ENCODE measurements around the gene KCNN3.
A peak's percentile ranks its signal among the peaks of the same experiment; 100 is the strongest.
"Not testable (repeated sequence)": the region's sequence is repeated elsewhere in the genome, so short reads cannot be mapped to it uniquely, and the experiment has no call there.

KCNN3 gene

DNA sequence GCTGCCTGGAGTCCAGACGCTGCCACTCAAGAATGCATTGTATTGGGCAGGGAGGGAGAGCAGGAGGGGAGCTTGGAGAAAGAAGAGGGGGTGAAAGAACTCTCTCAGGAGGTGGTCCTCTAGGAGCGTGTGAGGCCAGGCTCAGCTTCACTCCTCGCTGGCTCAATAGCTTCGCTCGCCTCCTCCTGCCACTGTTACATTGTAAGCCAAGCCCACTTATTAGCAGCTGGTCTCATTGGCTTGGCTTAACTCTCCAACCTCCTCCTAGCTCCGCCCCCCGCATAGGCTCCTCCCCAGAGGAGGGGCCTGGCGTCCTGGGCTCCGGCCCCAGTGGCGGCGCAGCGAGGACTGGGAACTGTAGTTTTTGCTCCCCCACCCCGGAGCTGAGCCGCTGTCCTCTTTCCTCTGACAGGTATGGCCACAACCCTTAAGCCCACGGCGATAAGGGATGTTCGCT, at the start of gene KCNN3:
TSS of gene KCNN3 (minus strand) at position 167 of the 457 bp plus-strand sequence. CDS start 317 bp downstream, outside the sequence.
- DNase-seq = peak; percentile 93

DNA sequence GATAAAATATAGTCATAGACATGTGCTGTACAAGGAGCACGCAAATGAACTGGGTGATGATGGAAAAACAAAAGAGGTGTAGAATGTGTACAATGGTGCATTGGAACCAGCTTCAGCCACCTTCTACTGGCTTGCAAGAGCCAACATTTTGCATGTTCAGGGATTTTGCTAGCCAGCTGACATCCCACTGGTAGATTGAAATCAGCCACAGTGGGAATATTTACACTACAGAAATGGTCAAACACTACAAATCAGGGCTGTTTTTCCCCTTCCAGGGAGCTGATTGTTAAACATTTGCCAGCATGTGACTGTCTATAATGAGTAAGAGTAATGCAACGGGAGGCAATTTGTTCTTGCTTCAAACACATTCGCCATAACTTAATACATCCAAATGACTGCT, 43.2 kb upstream of the KCNN3 start:
- no peak for DNase-seq

DNA sequence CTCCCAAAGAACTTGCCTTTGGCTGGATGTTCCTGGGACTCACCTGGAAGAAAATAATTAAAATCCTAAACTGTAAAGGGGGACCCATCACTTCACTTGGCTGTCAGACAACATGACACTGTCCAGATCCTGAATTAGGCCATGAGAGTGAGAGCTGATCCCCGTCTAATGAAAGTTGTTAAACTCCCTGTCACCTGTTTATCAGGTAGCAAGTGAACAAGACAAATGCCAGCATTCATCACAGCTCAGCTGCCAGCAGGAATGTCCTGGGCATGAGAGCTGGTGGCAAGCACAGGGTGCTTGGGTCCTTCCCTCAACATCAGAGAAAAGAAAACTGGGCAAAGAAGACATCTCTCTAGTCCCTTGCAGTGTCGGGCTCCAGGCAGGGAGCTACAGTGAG, 42.7 kb upstream of the KCNN3 start:
- no peak for DNase-seq

DNA sequence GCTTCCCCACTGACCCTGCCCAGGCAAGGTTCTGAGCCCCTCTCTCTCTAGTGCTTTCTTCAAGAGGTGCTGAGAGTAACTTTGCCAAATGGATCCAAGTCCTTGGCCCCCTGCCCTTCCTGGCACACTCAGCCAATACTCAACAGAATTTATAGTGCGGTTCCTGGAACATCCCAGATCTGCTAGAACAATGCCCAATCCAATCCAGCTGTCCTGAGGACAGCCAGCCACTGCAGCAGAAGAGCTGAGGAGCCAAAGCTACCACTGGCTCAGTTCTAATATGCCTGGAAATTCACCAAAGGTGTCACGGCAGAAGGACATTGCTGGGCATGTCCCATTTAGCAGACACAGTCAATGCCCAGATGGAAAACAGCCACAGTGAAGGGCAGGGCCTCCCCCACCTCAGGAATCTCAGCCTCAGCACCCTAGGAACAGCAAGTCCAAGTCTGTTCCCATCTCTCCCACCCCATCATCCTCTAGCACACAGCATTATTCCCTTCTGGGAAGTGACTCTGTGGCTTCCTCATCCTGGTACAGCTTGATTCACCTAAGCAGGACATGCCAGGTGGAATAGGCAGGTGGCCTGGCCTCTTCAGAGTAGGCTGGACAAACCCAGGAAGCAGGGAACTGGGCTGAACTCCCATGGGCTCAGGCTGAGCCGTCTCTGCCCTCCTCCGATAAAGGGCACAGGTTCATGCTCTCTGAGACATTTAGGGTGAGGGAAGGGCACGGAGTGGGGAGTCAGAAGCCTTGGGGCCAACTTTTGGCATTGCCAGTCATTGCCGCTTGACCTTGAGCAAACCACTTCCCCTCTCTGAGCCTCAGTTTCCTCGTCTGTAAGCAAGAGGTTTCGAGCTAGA, 41.8 kb upstream of the KCNN3 start:
- no peak for DNase-seq

DNA sequence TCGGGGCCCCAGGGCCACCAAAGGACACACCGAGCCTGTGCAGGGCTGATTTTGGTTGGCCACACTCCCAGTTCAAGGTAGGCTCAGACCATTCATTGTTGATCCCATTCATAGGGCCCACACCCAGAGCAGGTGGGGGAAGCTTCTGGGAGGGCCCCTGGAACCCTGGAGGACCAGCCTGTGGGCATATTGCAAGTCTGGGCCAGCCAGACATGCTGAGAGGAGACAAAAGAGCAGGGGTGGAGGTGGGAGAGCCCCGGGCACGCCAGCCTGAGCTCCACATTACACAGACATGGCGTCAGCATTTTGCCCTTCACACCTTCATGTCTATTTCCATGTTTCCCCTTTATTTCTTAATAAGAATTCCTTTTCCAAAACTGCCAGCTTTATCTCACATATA, 40.8 kb upstream of the KCNN3 start:
- DNase-seq = no peak

DNA sequence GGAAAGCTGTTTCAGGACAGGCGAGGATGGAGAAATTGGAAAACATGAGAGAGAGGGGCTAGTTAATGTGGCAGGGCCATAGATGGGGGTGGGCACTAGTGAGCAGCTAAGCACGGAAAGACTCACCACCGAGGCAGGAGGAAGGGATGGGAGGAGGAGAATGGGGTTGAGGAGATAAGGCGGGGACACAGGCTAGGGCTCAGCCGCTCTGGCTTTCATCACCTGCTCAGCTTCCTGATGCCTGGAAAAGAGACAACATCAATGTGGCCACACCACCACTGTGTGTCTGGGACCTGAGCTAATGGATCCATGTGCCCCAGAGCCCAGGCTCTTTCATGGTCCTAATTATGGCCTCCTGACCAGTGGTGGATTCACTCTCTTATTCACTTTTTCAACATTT, 38.9 kb upstream of the KCNN3 start:
- DNase-seq = no peak

- not testable (repeated sequence) for DNase-seq
Observed at GRCh38 chr1:154908129-154908528, 38.0 kb upstream of the KCNN3 start.

- DNase-seq = no peak
Observed at GRCh38 chr1:154906621-154907081, 36.6 kb upstream of the KCNN3 start.

GRCh38 chr1:154902938-154903566, 33.0 kb upstream of the KCNN3 start:
- no peak for DNase-seq

DNA sequence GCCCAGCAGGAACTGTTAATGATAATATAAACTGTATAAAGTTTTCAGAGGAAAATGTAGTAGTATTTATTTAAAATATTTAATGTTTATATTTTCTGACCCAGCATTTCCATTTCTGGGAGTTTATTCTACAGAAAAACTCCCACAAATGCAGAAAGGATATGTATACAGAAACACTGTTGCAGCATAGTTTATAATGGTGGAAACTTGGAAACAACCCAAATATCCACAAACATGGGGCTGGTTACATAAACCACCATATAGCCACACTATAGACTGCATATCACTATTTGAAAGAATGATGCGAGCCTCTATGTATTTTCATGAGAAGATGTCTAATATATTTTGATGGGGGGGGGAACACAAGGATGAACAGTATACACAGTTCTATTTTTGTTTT, 31.5 kb upstream of the KCNN3 start:
- DNase-seq = no peak

- no peak for DNase-seq
Observed at GRCh38 chr1:154899041-154899440, 29.0 kb upstream of the KCNN3 start.

GRCh38 chr1:154896771-154897286, 26.7 kb upstream of the KCNN3 start:
- no peak for DNase-seq

- DNase-seq = no peak
Observed at GRCh38 chr1:154895798-154896197, 25.7 kb upstream of the KCNN3 start.

DNA sequence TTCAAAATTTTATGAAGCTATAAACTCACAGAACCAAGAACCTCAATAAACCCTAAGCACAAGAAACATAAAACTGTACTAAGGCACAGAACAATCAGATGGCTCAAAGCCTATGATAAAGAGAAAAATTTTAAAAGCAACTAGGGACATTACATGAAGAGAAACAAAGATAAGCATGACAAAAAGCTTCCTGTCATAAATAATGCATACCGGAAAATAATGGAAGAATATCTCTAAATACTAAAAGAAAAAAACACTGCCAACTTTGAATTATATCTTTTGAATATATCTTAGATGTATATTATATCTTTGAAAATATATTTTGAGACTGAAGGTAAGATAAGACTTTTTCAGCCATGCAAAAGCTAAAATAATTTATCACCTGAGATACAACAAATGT, 21.4 kb upstream of the KCNN3 start:
- DNase-seq = no peak

GRCh38 chr1:154888757-154889156, 18.7 kb upstream of the KCNN3 start:
- no peak for DNase-seq

- DNase-seq = no peak
Observed at GRCh38 chr1:154886281-154887015, 16.4 kb upstream of the KCNN3 start.

DNA sequence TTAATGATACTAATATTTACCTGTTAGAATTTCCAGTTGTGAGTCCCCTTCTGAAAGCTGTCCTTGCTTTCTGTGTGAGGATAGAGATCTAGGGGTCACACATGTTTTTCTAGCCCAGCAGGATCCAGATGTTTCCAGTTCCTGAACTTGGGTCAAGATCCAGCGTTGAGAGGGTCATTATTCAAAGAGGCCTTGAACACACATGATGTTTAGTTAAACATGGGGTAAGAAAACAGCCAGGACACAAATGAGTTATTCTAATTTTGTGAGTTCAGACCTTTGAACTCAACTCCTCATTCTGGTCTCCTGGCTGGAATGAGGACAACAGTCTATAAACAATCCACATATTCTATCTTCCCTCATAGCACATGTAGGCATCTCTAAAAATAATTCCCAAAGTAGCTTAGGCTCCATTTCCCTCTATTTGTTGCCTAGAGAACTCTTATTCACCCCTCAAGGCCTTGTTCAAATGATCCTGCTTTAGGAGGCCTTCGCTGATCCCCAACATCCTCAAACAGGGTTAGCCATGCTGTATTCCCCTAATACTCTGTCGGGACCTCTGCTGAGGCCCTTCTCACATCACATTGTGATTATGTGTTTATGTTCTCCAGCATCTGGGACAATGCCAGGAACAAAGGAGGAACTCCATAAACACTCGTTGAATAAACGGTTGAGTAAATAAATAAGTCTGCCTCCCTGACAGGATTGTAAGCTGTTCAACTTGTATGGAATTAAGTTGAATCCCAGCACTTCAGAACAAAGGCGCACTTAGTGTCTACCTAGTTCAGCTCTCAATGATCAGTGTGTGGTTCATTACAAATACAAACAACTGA, 15.0 kb upstream of the KCNN3 start:
- no peak for DNase-seq

- no peak for DNase-seq
Observed at GRCh38 chr1:154883919-154884868, 14.1 kb upstream of the KCNN3 start.

- DNase-seq = no peak
Observed at GRCh38 chr1:154881820-154882535, 11.9 kb upstream of the KCNN3 start.

- no peak for DNase-seq
Observed at GRCh38 chr1:154880671-154881070, 10.6 kb upstream of the KCNN3 start.
